Thyroid gland (tissue), 4 donors: ENCODE measurements around the gene TTC3. TPM values are rescaled to one million over a fixed set of nuclear protein-coding genes. Genes with fewer than 3 reads are reported as not detected.

Source experiments
- DNase-seq, 2 donors: peaks; one replicate each; pipeline ENCODE4 v3.0.0-alpha.2; 2019
- H3K27ac ChIP-seq, 3 donors: fragments of 200-600 bp; sonication (generic); 1 replicate in 2 of 3; 2 replicates in 1 of 3; pipeline ENCODE4 v1.5.1; 2016 to 2019; ENCODE audit warnings: mild to moderate bottlenecking in 1 of 3, moderate library complexity in 1 of 3
- H3K27me3 ChIP-seq: fragments of 200-600 bp; sonication (generic); one replicate; pipeline ENCODE4 v1.5.1; 2019
- H3K36me3 ChIP-seq, 2 donors: fragments of 200-600 bp; sonication (generic); one replicate each; pipeline ENCODE4 v1.5.1; 2016 to 2019
- H3K4me1 ChIP-seq, 2 donors: fragments of 200-600 bp; sonication (generic); one replicate each; pipeline ENCODE4 v1.5.1; 2017 to 2019
- H3K4me3 ChIP-seq, 3 donors: fragments of 200-600 bp; sonication (generic); replicated peaks in 1 of 3; 1 replicate in 2 of 3; 2 replicates in 1 of 3; pipeline ENCODE4 v1.5.1; 2016; ENCODE audit warnings: mild to moderate bottlenecking in 1 of 3
- H3K9me3 ChIP-seq: fragments of 200-600 bp; sonication (generic); one replicate; pipeline ENCODE4 v1.5.1; 2017
- CTCF ChIP-seq, 6 experiments: fragments of 200-600 bp in 3 of 6; fragments of 450-650 bp in 3 of 6; sonication (generic) in 3 of 6; IDR thresholded peaks; one replicate each; pipeline ENCODE4 v1.5.1; 2016 to 2019; ENCODE audit warnings: antibody characterized with exemption in 6 of 6, mild to moderate bottlenecking in 2 of 6, inconsistent platforms in 1 of 6, moderate library complexity in 1 of 6
- POLR2A ChIP-seq, 2 donors: fragments of 450-650 bp; IDR thresholded peaks; one replicate each; pipeline ENCODE4 v1.6.1; 2017; ENCODE audit warnings: antibody characterized with exemption in 2 of 2, mild to moderate bottlenecking in 2 of 2, moderate library complexity in 1 of 2
- WGBS, 2 donors: methylation state at CpG; one replicate each; pipeline ENCODE4 v1.1.5; 2017; 5-methylcytosine and 5-hydroxymethylcytosine counted together
- intact Hi-C: fragments of 100-400 bp; cut with DNase I; formaldehyde crosslinking; loops from one replicate; pipeline ENCODE4 v1.15.1; 2023
- total RNA-seq, 4 donors: library from RNA; depleted of rRNA; stranded (reverse); fragments of >200 nt; gene quantifications; one replicate each; pipeline ENCODE4 v1.2.3, GENCODE V29; 2016

Gene TTC3
- total RNA-seq, 4 donors from 2014 or later = 206 to 286 (median 251) TPM

GRCh38 chr21:37200641-37201480 is 127.8 kb downstream of the TTC3 start:
- Histone ChIP-seq H3K36me3 (peaks cover 27 to 37% of the 10 kb centered on the region in 2 donors), H3K4me1 (no peaks in the 10 kb centered on the region), H3K4me3 (no peak overlapping the region), H3K27me3 (no peaks in the 10 kb centered on the region), H3K9me3 (no peaks in the 10 kb centered on the region), H3K27ac (no peak overlapping the region)
- TF ChIP-seq CTCF (IDR thresholded peaks at IDR 0.05) (no peak), POLR2A (IDR thresholded peaks at IDR 0.05) (no peak)
- intact Hi-C loops = no loop called here
- DNase-seq = no peak
- WGBS, 2 donors = 94 to 96% methylated on average over 8 to 16 of the region's 16 CpGs

GRCh38 chr21:37202221-37203110 is 129.4 kb downstream of the TTC3 start:
- TF ChIP-seq POLR2A (IDR thresholded peaks at IDR 0.05) (no peak), CTCF (IDR thresholded peaks at IDR 0.05) (no peak)
- 87 to 90% methylated on average over 14 of the region's 14 CpGs for WGBS, 2 donors
- intact Hi-C loops = no loop called here
- DNase-seq = no peak
- Histone ChIP-seq H3K36me3 (peaks cover 25 to 36% of the 10 kb centered on the region in 2 donors), H3K27ac (no peak overlapping the region), H3K4me1 (peaks cover 5 to 8% of the 10 kb centered on the region in 2 donors), H3K27me3 (no peaks in the 10 kb centered on the region), H3K9me3 (no peaks in the 10 kb centered on the region), H3K4me3 (no peak overlapping the region)

DNA sequence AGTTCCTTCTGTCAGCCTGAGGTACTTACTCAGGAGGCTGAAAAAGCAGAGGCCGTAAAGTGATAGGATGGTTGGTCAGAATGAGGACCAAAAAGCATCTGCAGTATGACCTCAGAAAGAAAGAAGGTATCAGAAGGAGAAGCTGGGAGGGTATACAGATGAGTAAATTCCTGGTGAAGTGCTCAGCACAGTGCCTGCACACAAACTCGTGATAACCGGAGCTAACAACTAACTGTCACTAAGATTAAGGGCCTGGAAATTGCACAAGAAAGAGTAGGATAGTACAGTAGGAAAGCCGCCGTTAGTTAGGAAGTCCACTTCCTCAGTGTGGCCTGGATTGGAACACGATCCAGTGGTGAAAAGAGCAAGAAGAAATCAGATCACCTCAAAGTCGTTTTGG is 131.5 kb downstream of the TTC3 start:
- H3K4me1 ChIP-seq = peaks cover 21 to 26% of the 10 kb centered on the region in 2 donors
- H3K27me3 ChIP-seq = no peaks in the 10 kb centered on the region
- no peaks in the 10 kb centered on the region for H3K9me3 ChIP-seq
- no peak overlapping the region for H3K4me3 ChIP-seq
- no peak for DNase-seq
- H3K36me3 ChIP-seq = peaks cover 20 to 22% of the 10 kb centered on the region in 2 donors
- H3K27ac ChIP-seq = no peak overlapping the region
- intact Hi-C loops = no loop called here
- 82 to 92% methylated on average over 7 of the region's 7 CpGs for WGBS, 2 donors
- no peak for TF ChIP-seq POLR2A (IDR thresholded peaks at IDR 0.05)
- no peak for TF ChIP-seq CTCF (IDR thresholded peaks at IDR 0.05)

GRCh38 chr21:37206496-37206895 is 133.4 kb downstream of the TTC3 start:
- intact Hi-C loops = no loop called here
- Histone ChIP-seq H3K36me3 (peaks cover 8% of the 10 kb centered on the region in 2 donors), H3K4me1 (peaks cover 21 to 26% of the 10 kb centered on the region in 2 donors), H3K9me3 (no peaks in the 10 kb centered on the region), H3K27me3 (no peaks in the 10 kb centered on the region), H3K27ac (peak overlapping the region in 1 of 3 donors; percentile 85), H3K4me3 (no peak overlapping the region)
- WGBS, 2 donors = 93 to 95% methylated on average over 7 of the region's 7 CpGs
- TF ChIP-seq POLR2A (IDR thresholded peaks at IDR 0.05) (no peak), CTCF (IDR thresholded peaks at IDR 0.05) (no peak)
- DNase-seq = no peak
